AG10803 (cell line): ENCODE results near the gene PTCHD1.

Experiments used
- DNase-seq: peaks from one replicate; pipeline ENCODE4 v3.0.0; 2010; ENCODE audit warnings: low read depth
- H3K4me3 ChIP-seq: 2 replicates; pipeline ENCODE4 v1.5.1; 2011; ENCODE audit warnings: mild to moderate bottlenecking, low read length, control low read depth
- CTCF ChIP-seq: conservative IDR thresholded peaks from 2 replicates; pipeline ENCODE4 v1.5.1; 2011; ENCODE audit warnings: mild to moderate bottlenecking, low read length, control low read depth, inconsistent platforms

PTCHD1 gene

GRCh38 chrX:23435575-23435974 is 100.9 kb downstream of the PTCHD1 start:
- H3K4me3 ChIP-seq, result no peak overlapping the region
- DNase-seq, result no peak
- TF ChIP-seq CTCF, result no peak

- H3K4me3 ChIP-seq, result no peak overlapping the region
- DNase-seq, result no peak
- no peak for TF ChIP-seq CTCF
These were observed 102.2 kb downstream of the PTCHD1 start for GRCh38 chrX:23436875-23437274.

GRCh38 chrX:23451266-23451665 is 116.6 kb downstream of the PTCHD1 start:
- no peak for TF ChIP-seq CTCF
- DNase-seq, result no peak
- no peak overlapping the region for H3K4me3 ChIP-seq
